LHCN-M2 (cell line): ENCODE results near the gene ELOVL5. TPM values are rescaled to one million over a fixed set of nuclear protein-coding genes. Genes with fewer than 3 reads are reported as not detected.
"Not testable (repeated sequence)": the region's sequence is repeated elsewhere in the genome, so short reads cannot be mapped to it uniquely, and the experiment has no call there.

Source experiments
- DNase-seq: peaks from one replicate; pipeline ENCODE4 v3.0.0-alpha.2; 2012; ENCODE audit warnings: low read depth
- total RNA-seq: library from RNA; depleted of rRNA; stranded (reverse); fragments of >200 nt; gene quantifications from 2 replicates; pipeline ENCODE4 v1.2.3, GENCODE V29; 2014

Gene ELOVL5
- total RNA-seq, 1 experiment from 2014 or later: 51.1 TPM

DNA sequence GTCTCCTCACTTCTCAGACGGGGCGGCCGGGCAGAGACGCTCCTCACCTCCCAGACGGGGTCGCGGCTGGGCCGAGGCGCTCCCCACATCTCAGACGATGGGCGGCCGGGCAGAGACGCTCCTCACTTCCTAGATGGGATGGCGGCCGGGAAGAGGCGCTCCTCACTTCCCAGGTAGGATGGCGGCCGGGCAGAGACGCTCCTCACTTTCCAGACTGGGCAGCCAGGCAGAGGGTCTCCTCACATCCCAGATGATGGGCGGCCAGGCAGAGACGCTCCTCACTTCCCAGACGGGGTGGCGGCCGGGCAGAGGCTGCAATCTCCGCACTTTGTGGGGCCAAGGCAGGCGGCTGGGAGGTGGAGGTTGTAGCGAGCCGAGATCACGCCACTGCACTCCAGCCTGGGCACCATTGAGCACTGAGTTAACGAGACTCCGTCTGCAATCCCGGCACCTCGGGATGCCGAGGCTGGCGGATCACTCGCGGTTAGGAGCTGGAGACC, 43.2 kb downstream of the ELOVL5 start:
- DNase-seq: not testable (repeated sequence)

DNA sequence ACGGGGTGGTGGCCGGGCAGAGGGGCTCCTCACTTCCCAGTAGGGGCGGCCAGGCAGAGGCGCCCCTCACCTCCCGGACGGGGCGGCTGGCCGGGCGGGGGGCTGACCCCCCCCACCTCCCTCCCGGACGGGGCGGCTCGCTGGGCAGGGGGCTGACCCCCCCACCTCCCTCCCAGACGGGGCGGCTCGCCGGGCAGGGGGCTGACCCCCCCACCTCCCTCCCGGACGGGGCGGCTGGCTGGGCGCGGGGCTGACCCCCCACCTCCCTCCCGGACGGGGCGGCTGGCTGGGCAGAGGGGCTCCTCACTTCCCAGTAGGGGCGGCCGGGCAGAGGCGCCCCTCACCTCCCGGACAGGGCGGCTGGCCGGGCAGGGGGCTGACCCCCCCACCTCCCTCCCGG, 43.8 kb downstream of the ELOVL5 start:
- DNase-seq: not testable (repeated sequence)

DNA sequence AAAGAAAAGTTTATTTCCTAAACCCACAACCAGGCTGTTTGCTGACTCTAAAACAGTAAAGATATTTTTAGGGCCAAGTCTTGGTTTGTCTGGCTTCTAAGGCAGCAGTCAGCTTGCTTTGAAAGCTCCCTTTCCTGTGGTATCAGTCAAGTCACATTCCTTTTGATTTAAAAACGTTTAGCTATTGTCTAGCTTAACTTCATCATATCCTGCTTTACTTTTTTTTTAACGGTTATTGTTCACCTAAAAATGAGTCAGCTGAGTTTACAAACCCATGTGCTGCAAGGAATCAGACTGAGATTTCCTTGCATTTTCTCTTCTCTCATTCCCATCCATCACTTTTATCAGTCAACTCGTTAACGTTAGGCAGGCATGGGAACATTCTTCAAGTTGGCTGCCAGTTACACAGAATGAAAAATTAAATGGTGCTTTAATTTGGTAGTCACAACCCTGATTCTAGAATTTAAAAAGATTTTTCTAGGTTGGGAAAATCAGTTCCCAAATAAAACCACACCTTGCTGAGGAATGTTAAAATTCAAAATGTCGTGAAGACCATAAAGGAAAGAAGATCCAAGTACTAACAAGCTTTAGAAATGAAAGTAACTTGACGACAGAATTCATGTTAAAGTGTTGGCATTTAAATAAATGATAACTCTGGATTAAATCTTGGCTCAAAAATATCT, 45.9 kb downstream of the ELOVL5 start:
- peak; percentile 85 for DNase-seq

DNA sequence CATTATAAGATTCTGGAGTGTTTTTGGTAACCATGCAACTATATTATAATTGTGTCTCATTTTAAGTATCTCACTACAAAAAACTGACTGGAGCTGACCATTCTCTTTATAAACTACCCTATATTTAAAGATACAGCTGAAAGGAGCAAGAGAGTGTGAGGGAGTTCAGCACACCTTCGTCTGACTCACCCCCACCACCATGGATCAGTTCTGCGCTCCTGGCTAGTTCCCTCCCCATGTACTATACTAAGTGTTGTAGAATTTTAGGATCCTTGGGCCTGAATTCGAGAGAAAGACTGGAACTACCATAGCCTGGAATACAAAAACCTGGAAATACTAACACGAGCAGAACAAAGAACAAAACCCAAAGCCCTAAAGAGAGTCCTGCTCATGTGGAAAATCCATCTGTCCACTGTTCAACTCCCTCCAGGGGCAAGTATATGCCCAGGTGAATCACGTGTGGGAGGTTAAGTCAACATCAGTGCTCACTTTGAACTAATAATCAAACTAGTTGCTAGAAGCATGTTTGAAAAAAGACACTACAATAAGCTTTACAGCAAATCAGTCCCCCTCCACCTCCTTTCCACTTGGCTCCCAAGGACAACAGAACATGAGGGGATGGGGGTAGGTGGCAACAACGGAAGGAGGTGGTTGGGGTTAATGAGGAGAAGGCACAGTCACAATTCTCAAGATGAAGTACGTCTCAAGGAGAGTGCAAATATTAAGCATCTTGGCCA, 46.8 kb downstream of the ELOVL5 start:
- no peak for DNase-seq

DNA sequence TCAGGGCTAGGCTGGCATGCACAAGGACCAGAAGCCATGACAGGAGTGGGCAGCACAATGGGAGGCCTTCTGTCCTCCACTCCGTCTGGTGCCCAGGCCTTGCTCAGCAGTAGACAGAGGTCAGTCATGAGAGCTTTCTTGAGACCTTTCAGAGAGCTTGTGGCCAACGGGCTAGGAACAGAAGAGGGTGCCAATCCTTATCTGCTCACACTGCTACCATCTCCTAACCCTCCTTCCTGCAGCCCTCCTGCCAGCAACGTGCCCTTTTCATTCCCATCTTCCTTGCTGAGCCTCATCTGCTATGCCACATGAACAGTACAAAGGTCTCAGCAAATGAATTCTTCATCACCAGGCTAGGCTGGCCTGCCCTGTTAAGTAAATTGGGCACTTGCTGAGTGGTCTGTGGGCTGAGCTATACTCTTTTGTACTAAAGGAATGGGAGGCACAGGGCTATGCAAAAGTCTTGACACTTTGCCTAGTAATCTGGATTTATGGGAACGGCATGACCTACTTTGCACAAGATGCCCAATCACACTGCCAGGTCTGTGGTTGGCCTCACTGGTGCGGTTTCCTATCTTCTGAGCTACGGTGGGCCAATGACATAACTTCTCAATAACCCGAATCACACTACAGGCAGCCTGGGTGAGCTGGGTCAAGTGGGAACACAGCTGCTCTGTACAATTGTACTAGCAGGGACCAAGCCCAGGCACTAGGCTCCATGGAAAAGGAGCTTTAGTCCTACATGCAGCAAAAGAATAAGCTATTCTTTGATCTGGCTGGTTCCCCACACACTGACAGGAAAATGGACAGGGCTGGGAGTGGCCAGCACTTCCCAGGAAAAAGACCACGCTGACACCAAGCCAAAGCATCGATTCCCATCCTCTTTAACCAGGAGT, 47.8 kb downstream of the ELOVL5 start:
- peak; percentile 89 for DNase-seq

DNA sequence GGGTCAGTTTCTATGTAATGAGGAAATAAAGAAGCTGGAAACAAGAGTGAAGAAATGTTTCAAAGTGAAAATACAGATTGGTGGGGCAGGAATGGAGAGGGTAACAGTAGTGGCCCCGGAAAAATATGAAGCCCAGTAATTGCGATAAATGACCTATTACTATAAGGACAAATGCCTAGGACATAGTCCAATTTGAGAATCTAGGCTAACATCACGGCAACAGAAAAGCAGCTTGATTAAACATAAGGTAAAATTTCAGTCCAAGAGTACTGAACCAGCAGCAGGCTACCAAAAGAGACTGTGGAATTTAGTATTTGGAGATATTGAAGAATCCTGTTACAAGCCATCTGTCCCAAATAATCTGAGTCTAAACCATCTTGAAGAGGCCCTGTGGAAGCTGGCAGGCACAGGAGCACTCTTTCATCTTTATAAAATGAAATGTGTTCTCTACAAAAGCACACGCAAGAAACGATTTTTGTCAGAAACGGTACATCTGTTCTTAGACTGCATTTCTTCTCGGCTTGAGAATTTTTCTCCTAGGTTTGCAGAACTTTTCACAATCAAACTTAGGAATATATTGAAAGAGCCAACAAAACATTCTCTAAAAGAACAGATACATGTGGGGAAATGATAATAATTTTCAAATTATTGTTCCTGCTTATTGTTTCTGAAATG, 49.3 kb downstream of the ELOVL5 start:
- no peak for DNase-seq

DNA sequence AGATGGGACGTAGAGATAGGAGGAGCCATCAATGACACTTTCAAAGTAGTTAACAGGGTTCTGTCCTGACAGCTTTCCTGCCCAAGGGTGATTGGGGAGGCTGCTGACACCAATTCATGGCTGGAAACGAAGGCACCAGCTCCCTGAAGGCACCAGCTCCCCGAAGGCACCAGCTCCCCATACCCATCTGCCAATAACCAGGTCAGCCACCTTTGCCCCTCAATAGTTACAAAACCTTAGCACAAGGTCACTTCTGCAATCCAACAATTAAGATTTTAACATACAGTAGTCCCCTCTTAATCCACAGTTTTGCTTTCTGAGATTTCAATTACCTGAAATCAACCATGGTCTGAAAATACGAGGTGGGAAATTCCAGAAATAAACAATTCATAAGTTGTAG, 51.7 kb downstream of the ELOVL5 start:
- DNase-seq: no peak

DNA sequence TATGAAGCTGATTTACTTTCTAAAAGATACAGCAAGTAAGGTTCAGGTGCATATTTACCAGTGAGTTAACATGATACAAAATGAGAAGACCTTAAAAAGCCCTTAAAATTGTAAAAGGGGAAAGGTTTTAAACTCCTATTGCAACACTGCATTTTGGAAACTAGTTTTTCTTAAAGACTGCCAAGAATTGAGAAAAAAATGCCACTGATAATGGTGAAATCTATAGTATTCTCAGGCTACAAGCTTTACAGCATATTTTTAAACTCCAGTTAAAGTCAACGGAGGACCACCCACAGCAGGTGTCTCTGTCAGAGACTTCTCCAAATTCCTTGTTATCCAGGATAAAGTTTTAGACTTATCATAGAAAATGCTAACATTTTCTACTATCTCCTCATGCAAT, 53.6 kb downstream of the ELOVL5 start:
- no peak for DNase-seq

DNA sequence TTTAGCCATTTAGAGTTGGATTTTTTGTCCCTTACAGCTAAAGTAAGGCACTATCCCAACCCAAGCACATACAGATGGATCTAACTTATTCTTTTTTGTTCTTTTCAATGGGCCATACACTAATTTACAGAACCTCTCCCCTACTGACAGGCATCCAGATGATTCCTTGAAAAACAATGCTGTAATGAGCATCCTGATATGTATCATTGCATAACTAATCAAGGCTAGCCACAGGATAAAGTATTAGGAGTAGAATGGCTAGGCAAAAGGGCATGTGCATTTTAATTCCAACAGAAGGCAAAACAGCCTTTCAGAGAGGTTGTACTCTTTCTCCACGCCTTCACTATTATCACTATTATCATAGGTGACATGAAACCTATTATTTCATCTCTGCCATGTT, 54.1 kb downstream of the ELOVL5 start:
- no peak for DNase-seq

DNA sequence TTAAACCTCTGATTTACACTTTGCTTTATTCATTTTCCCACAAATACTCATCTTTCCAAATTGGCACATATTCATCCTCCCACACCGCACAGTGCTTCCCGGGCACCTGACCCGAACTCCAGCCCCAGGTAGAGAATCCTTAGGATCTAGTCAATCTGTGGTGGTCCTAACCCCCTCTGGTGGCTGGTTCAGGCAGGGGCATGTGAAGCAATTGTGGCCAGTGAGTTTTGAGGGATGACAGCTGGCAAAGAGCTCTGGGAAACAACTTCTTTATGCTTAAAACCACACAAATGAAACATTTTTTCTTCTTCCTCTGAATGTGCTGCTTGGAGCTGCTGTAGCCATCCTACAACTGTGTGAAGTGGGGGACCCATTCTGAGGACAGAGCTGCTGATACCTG, 54.7 kb downstream of the ELOVL5 start:
- peak; percentile 35 for DNase-seq

DNA sequence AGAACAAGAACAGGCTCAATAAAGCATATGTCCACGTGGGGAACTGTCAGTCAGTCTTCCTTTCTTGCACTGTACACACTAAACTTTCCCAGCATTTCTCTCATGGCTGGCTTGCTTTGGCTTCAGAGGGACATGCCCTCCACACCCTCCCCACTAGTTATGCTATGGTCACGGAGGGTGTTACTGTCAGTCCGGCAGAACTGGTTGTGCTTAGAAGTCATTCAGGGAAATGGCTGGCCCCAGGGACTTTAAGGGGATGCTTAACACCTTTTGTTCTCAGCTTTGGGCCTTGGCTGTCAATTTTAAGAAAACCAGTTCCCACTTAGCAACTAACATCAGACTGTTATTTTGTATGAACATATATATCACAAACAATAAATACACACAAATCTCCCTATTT, 55.1 kb downstream of the ELOVL5 start:
- DNase-seq: no peak

DNA sequence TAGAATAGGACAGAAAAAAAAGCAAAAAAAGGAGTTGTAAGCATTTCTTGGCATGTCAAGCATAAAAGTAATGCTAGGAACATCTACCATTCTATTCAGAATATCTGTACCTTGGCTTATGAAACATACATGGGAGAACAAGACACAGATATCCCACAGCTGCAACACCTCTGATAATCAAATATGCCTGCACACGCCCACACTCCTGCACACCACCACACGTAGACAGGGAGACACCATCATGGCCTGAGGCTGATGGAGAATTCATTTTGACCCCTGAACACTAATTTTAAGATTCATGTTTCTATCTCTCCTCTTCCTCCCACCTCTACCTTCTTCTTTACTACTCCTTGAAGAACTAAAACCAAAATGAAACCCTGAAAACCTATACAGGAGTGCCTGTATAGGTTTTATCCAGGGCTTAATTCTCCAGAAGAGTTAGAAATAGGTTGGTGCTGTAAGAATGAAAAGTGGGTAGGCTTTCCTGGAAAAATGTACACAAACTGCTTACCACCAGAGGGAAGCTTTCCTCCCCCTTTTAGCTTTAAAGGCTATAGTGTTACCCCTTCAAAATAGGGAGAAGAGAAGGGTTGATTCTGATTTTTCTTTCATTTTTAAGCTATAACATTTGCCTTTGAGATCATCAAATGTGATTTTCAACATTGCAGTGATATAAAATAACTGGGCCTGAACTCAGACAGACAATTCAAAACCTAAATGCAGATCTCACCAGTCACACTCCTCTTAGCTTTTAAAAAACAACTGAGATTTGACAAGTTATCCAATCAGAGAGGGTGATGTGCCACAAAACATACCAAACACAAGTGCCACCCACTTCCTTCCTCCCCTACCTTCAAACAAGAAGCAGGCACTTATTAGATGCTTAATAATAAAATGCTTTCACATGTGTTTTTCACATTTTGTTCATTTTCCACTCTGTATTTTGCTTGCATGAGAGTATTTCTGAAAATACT, 57.9 kb downstream of the ELOVL5 start:
- no peak for DNase-seq

DNA sequence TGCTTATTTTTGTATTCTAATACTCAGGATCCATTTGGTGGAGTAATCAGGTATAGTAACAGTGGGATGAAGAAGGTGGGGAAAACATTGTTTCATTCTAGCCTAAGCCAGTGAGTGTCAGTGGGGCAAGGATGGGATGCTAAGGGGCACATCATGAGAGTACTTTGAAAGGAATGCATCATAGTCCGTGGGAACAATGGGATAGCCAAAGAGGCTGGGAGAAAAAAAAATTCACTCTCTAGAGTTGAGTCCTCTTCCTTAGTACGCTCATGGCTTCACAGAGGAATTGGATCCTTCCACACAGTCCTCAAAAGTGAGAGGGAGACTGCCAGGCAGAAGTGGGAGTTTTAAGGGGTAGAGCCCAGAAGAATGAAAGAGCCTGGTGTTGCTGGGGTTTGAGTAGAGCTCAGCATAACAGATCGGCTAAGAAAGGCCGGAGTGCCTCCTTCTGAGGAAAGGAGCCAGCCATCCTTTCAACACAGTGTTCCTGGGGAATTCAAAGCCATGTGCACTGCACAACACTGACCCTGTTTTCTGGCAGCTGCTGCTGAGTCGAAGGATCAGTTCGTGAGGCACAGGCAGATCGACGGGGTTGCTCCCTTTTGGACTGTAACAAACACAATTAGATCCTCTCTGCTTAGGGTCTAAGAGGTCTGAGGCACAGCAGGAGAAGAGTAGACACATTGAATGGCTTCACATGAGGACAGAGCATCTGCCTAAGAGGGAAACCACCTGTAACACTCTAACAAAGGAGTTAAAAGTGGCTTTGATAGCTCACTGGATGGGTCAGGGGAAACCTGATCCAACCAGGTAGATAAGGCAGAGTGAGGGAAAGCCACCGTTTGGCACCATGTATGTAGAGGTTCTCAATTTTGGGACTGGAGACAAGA, 61.2 kb downstream of the ELOVL5 start:
- peak; percentile 46 for DNase-seq

DNA sequence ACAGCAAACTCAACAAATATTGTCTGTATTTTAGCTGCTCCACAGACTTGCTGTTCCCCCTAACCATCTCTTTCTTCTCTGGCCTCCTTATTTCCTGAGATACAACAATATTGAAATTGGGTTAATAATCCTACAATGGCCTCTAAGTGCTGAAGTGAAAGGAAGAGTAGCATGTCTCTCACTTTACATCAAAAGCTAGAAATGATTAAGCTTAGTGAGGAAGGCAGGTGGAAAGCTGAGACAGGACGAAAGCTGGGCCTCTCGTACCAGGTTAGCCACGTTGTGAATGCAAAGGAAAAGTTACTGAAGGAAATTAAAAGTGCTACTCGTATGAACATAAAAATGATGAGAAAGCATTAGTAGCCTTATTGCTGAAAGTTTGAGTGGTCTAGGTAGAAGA, 63.8 kb downstream of the ELOVL5 start:
- DNase-seq: no peak

DNA sequence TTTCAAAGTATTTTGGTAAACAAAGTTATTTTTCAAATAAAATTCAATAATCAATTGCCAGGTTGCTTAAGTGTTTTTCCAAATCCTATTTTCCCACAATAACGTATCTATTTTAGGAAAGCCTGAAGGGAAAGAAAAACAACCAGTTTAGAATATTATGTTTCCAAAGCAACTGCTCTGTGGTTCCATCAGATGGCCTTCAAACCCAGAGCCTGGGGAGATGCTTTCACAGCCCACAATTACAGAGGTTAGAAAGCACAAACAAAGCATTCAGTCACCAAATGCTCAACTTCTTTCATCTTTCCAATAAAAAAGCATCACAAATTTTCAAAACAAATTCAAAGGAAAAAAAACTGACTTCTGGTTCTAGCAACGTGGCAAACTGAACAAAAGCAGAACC, 66.0 kb downstream of the ELOVL5 start:
- peak; percentile 68 for DNase-seq

DNA sequence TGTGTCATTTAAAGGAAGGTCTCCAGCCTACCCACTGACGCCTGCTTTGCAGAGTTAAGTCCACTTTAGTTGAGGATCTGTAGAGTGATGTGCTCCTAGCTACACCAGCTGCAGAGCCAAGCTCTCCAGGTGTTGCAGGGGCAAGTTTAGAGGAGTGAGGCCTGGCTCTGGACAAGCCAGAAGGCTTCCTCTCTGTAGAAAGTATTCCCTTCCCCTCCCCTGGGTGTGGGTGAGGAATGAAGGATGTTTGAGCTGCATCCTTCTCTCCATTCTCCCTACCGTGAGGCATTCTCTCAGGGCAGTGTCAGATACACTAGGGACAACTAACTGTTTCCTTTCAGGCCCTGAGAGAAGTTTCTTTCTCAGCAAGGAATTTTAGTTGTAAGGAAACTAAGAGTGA, 66.5 kb downstream of the ELOVL5 start:
- no peak for DNase-seq

DNA sequence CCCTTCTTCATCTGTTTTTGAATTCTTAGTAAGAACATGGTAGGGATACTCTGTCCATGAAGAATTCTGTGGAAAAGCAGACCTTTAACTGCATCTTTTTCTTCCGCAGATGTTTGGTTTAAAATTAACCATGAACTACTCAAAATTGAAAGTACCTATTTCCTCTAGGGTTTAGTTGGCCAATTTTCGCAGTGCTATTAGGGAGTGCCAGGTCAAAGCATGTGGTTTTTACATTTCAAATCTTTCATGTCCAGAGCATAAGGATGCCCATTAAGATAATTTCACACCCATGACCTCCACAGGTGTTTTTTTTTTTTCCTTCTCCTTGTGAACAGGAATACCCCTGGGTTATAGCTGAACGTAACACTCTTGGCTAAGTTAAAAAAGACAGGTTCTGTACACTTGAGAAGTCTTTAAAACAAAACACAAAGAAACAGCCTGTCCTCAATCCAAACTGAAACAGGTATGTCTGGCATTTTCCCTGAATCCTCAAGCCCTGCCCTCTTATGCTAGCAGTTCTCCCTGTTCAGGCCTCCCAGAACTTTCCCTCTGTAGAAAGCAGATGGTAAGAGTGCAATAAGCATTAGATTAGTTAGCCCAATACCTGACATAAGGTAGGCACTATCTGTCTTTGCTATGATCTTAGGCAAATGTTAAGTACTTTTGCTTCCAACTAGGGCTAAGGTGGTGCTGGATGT, 67.1 kb downstream of the ELOVL5 start:
- no peak for DNase-seq

DNA sequence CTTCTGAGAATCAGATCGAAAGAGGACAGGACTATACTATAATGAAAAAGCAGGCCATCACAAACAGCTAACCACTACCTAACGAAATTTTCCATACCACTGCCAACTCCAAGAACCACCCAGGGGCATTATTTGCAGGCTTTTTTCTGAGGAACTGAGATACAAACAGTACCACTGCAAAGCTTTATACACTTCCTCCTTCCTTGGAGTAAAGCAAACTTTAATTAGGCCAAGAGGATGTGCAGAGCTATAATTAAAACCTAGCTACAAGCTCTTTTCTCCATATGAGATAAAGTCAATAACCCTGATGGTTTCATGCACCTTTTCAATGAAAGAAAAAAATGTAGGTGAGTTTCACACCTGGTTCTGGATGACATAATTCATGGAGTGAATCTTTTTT, 68.5 kb downstream of the ELOVL5 start:
- no peak for DNase-seq

DNA sequence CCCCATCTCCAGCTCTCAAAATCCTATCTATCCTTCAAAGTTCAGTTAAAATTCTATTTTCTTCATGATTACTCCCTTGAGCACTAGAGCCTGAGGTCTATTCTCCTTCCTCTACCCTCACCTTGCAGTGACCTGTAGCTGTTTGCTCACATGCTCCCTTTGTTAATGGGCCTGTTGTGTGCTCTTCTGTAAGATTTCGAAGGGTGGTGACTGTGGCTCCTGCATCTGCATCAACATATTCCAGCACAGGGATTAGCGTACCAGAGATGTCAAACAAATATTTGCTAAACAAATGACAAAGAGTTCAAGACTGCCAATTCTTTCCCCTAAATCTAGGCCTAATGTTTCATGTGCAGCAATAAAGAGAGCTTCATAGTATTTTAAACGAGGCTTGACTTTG, 69.5 kb downstream of the ELOVL5 start:
- no peak for DNase-seq
